ENCODE measurements around the gene SCTR. TPM values are rescaled to one million over a fixed set of nuclear protein-coding genes. Genes with fewer than 3 reads are reported as not detected.

The SCTR gene
- polyA plus RNA-seq, 1 experiment: not detected

GRCh38 chr2:119489232-119489952 lies 34.9 kb downstream of the SCTR start:
- no peak for TF ChIP-seq CTCF (IDR thresholded peaks at IDR 0.05; ENCODE audit: insufficient read depth, low read depth, low read length)
- CTCF ChIA-PET: interaction anchor here (1.5 to 6.9 kb wide), 3 partner anchors 8 to 13 kb away, joined by 4 to 59 read pairs (median 4); no protein-coding TSS in a partner anchor
- DNase-seq (ENCODE audit: low read depth): no peak
- POLR2A ChIA-PET: no interaction called here
- H3K27me3 ChIP-seq (ENCODE audit: control insufficient read depth, insufficient read depth, low read length): peaks cover 3% of the 10 kb centered on the region
- no peaks in the 10 kb centered on the region for H3K36me3 ChIP-seq (ENCODE audit: control insufficient read depth, insufficient read depth, low read length)
- no peak overlapping the region for H3K4me3 ChIP-seq (ENCODE audit: low read depth, low read length)

- H3K36me3 ChIP-seq (ENCODE audit: control insufficient read depth, insufficient read depth, low read length): no peaks in the 10 kb centered on the region
- H3K4me3 ChIP-seq (ENCODE audit: low read depth, low read length): no peak overlapping the region
- ChIA-PET CTCF (interaction anchor here (0.7 to 6.9 kb wide), 5 partner anchors 7 to 153 kb away, joined by 3 to 59 read pairs (median 4); no protein-coding TSS in a partner anchor), POLR2A (no interaction called here)
- DNase-seq (ENCODE audit: low read depth): no peak
- H3K27me3 ChIP-seq (ENCODE audit: control insufficient read depth, insufficient read depth, low read length): no peaks in the 10 kb centered on the region; the same call in 1 of the 2 replicates
- TF ChIP-seq CTCF (IDR thresholded peaks at IDR 0.05; ENCODE audit: insufficient read depth, low read depth, low read length): no peak
Measured at GRCh38 chr2:119488245-119489214, 35.8 kb downstream of the SCTR start.

- DNase-seq (ENCODE audit: low read depth): no peak
- Histone ChIP-seq H3K27me3 (ENCODE audit: control insufficient read depth, insufficient read depth, low read length) (no peaks in the 10 kb centered on the region; the same call in 1 of the 2 replicates), H3K4me3 (ENCODE audit: low read depth, low read length) (no peak overlapping the region), H3K36me3 (ENCODE audit: control insufficient read depth, insufficient read depth, low read length) (no peaks in the 10 kb centered on the region)
- POLR2A ChIA-PET: no interaction called here
- TF ChIP-seq CTCF (IDR thresholded peaks at IDR 0.05; ENCODE audit: insufficient read depth, low read depth, low read length): no peak
- CTCF ChIA-PET: interaction anchor here (0.7 to 6.9 kb wide), 4 partner anchors 11 to 154 kb away, joined by 3 to 59 read pairs (median 4); no protein-coding TSS in a partner anchor
Measured at GRCh38 chr2:119487434-119488244, 36.6 kb downstream of the SCTR start.

GRCh38 chr2:119486886-119487285 lies 37.4 kb downstream of the SCTR start:
- no peak for TF ChIP-seq CTCF (IDR thresholded peaks at IDR 0.05; ENCODE audit: insufficient read depth, low read depth, low read length)
- ChIA-PET POLR2A (no interaction called here), CTCF (interaction anchor here (0.8 to 6.9 kb wide), 2 partner anchors 10 to 81 kb away, joined by 4 to 59 read pairs; no protein-coding TSS in a partner anchor)
- no peak for DNase-seq (ENCODE audit: low read depth)
- Histone ChIP-seq H3K36me3 (ENCODE audit: control insufficient read depth, insufficient read depth, low read length) (no peaks in the 10 kb centered on the region), H3K27me3 (ENCODE audit: control insufficient read depth, insufficient read depth, low read length) (no peaks in the 10 kb centered on the region; the same call in 1 of the 2 replicates), H3K4me3 (ENCODE audit: low read depth, low read length) (no peak overlapping the region)

Measured in BJ (cell line).